PFSK-1 (cell line): ENCODE results near the gene USHBP1.
A peak's percentile ranks its signal among the peaks of the same experiment; 100 is the strongest.

Source experiments
- FOXP2 ChIP-seq: optimal IDR thresholded peaks from 2 replicates; pipeline ENCODE3; 2011; ENCODE audit warnings: borderline replicate concordance, control low read depth, inconsistent platforms; ENCODE audit not compliant: insufficient read depth; ENCODE audit errors: extremely low read length, extremely low read depth
- POLR2AphosphoS5 ChIP-seq: IDR thresholded peaks from 2 replicates; pipeline ENCODE4 v1.6.1; 2012; ENCODE audit warnings: low read depth, mild to moderate bottlenecking, control low read depth, low read length, moderate library complexity
- SIN3A ChIP-seq: IDR thresholded peaks from 2 replicates; pipeline ENCODE4 v1.6.1; 2012; ENCODE audit warnings: mild to moderate bottlenecking, low read length, moderate library complexity, borderline replicate concordance; ENCODE audit not compliant: insufficient read depth
- TAF1 ChIP-seq: IDR thresholded peaks from 2 replicates; pipeline ENCODE4 v1.6.1; 2012; ENCODE audit warnings: low read length, control low read depth, borderline replicate concordance; ENCODE audit not compliant: insufficient read depth
- TF ChIP-seq, protein P1 (sequence below), 2 experiments: IDR thresholded peaks; 2 replicates each; pipeline versions ENCODE4 v1.6.1 to v1.8.0; 2011 to 2012; ENCODE audit warnings: low read depth in 2 of 2, low read length in 2 of 2, control low read depth in 1 of 2, inconsistent platforms in 1 of 2, mild to moderate bottlenecking in 1 of 2, moderate library complexity in 1 of 2; ENCODE audit not compliant: insufficient read depth in 1 of 2

Gene USHBP1

GRCh38 chr19:17254636-17255035 lies 9.9 kb downstream of the USHBP1 start:
- TF ChIP-seq, protein P1, sequence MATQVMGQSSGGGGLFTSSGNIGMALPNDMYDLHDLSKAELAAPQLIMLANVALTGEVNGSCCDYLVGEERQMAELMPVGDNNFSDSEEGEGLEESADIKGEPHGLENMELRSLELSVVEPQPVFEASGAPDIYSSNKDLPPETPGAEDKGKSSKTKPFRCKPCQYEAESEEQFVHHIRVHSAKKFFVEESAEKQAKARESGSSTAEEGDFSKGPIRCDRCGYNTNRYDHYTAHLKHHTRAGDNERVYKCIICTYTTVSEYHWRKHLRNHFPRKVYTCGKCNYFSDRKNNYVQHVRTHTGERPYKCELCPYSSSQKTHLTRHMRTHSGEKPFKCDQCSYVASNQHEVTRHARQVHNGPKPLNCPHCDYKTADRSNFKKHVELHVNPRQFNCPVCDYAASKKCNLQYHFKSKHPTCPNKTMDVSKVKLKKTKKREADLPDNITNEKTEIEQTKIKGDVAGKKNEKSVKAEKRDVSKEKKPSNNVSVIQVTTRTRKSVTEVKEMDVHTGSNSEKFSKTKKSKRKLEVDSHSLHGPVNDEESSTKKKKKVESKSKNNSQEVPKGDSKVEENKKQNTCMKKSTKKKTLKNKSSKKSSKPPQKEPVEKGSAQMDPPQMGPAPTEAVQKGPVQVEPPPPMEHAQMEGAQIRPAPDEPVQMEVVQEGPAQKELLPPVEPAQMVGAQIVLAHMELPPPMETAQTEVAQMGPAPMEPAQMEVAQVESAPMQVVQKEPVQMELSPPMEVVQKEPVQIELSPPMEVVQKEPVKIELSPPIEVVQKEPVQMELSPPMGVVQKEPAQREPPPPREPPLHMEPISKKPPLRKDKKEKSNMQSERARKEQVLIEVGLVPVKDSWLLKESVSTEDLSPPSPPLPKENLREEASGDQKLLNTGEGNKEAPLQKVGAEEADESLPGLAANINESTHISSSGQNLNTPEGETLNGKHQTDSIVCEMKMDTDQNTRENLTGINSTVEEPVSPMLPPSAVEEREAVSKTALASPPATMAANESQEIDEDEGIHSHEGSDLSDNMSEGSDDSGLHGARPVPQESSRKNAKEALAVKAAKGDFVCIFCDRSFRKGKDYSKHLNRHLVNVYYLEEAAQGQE (IDR thresholded peaks at IDR 0.05; ENCODE audit: insufficient read depth in 1 of 2, low read depth in 2 of 2, low read length in 2 of 2): no peak
- TF ChIP-seq FOXP2 (no peak), SIN3A (no peak), TAF1 (no peak), POLR2AphosphoS5 (no peak)

DNA sequence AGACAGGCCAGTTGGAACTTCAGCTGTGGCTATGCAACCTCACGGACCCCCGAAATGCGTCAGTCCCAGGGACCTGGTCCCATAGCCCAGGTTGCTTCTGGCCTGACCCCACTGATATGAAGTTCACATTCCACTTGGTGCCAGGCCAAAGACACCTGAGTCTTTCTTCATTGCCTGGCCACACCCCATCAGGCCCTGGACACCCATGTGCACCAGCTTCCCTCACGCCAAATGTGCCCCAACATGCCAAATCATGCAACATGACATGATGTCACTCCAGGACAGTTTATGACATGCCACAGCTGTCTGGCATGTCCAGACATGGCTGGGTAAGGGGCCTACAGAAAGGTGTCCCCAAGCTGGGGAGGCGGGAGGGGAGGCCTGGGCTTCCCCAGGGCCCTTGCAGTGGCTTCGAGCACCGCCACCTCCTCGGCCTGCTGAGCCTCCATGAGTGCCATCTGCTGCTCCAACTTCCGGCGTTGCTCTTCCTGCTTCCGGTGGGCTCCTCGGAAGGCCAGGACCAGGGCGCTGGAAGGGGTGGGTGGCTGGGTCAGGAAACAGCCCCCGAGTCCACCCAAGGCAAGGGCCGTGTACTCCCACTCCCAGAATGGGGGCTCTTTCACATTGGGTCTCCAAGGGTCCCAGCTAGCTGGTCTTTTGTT lies 14.5 kb downstream of the USHBP1 start:
- TF ChIP-seq TAF1: no peak
- no peak for TF ChIP-seq SIN3A
- TF ChIP-seq FOXP2: no peak
- TF ChIP-seq, protein P1 (IDR thresholded peaks at IDR 0.05; ENCODE audit: insufficient read depth in 1 of 2, low read depth in 2 of 2, low read length in 2 of 2): no peak
- TF ChIP-seq POLR2AphosphoS5: no peak

GRCh38 chr19:17248011-17248776 lies 16.4 kb downstream of the USHBP1 start:
- no peak for TF ChIP-seq FOXP2
- no peak for TF ChIP-seq TAF1
- TF ChIP-seq SIN3A: no peak
- TF ChIP-seq POLR2AphosphoS5: no peak
- TF ChIP-seq, protein P1 (IDR thresholded peaks at IDR 0.05; ENCODE audit: insufficient read depth in 1 of 2, low read depth in 2 of 2, low read length in 2 of 2): no peak

GRCh38 chr19:17246681-17247425 lies 17.7 kb downstream of the USHBP1 start:
- peak; percentile 28 for TF ChIP-seq FOXP2
- TF ChIP-seq, protein P1 (IDR thresholded peaks at IDR 0.05; ENCODE audit: insufficient read depth in 1 of 2, low read depth in 2 of 2, low read length in 2 of 2): no peak
- TF ChIP-seq TAF1: no peak
- TF ChIP-seq SIN3A: 0 out of 2 replicates have a peak, but pooled peaks have one; percentile 5
